ENCODE results near the gene MORC2. TPM values are rescaled to one million over a fixed set of nuclear protein-coding genes. Genes with fewer than 3 reads are reported as not detected.

The MORC2 gene
- total RNA-seq, 4 donors from 2014 or later, result 19.4 to 21.6 (median 20.9) TPM

GRCh38 chr22:30892731-30893221 is 75.8 kb downstream of the MORC2 start:
- TF ChIP-seq, protein P1, sequence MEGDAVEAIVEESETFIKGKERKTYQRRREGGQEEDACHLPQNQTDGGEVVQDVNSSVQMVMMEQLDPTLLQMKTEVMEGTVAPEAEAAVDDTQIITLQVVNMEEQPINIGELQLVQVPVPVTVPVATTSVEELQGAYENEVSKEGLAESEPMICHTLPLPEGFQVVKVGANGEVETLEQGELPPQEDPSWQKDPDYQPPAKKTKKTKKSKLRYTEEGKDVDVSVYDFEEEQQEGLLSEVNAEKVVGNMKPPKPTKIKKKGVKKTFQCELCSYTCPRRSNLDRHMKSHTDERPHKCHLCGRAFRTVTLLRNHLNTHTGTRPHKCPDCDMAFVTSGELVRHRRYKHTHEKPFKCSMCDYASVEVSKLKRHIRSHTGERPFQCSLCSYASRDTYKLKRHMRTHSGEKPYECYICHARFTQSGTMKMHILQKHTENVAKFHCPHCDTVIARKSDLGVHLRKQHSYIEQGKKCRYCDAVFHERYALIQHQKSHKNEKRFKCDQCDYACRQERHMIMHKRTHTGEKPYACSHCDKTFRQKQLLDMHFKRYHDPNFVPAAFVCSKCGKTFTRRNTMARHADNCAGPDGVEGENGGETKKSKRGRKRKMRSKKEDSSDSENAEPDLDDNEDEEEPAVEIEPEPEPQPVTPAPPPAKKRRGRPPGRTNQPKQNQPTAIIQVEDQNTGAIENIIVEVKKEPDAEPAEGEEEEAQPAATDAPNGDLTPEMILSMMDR (IDR thresholded peaks at IDR 0.05; ENCODE audit: low read depth), result no peak

GRCh38 chr22:30892286-30892685 is 76.3 kb downstream of the MORC2 start:
- TF ChIP-seq, protein P1 (IDR thresholded peaks at IDR 0.05; ENCODE audit: low read depth), result no peak

DNA sequence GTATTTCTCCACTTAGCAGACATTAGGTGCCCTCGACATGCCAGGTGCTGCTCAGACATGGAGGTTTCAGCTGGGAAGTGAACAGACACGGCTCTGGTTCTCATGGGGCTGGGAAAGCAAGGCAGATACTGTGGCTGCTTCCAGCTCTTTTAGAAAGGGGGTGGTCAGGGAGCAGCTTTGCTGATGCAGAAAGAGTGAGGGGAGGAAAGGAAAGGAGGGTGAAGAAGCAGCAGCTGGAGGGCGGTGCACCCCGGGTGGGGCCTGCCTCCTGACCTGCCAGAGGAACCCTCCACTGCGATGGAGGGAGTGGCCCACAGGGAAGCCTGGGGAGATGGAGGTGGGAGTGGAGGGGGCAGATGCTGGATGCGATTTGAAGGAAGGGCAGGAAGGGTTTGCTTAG is 76.8 kb downstream of the MORC2 start:
- TF ChIP-seq, protein P1 (IDR thresholded peaks at IDR 0.05; ENCODE audit: low read depth), result no peak

- TF ChIP-seq, protein P1 (IDR thresholded peaks at IDR 0.05; ENCODE audit: low read depth), result no peak
Measured at GRCh38 chr22:30891443-30891755, 77.2 kb downstream of the MORC2 start.

GRCh38 chr22:30890686-30891442 is 77.7 kb downstream of the MORC2 start:
- TF ChIP-seq, protein P1 (IDR thresholded peaks at IDR 0.05; ENCODE audit: low read depth), result no peak

DNA sequence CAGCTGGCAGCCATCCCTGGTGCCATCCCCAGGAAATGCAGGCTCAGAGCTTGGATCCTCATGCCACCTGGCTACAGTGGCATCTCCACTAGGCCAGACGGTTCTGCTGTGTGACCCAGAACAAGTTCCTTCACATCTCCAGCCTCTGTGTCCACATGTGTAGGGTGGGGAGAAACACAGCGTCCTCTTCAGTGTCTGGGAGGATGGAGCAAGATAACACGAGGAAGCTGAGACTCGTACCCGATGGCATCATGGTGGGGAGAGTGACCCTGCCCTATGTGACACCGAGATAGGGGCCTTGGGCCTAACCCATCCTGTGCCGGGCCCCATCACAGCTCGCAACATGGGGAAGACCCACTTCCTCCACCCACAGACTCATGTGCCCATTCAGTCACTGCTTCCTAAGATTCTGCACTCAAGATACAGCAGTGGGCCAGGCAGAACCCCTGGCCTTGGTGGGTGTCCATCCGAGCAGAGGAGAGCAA is 78.5 kb downstream of the MORC2 start:
- TF ChIP-seq, protein P1 (IDR thresholded peaks at IDR 0.05; ENCODE audit: low read depth), result no peak

DNA sequence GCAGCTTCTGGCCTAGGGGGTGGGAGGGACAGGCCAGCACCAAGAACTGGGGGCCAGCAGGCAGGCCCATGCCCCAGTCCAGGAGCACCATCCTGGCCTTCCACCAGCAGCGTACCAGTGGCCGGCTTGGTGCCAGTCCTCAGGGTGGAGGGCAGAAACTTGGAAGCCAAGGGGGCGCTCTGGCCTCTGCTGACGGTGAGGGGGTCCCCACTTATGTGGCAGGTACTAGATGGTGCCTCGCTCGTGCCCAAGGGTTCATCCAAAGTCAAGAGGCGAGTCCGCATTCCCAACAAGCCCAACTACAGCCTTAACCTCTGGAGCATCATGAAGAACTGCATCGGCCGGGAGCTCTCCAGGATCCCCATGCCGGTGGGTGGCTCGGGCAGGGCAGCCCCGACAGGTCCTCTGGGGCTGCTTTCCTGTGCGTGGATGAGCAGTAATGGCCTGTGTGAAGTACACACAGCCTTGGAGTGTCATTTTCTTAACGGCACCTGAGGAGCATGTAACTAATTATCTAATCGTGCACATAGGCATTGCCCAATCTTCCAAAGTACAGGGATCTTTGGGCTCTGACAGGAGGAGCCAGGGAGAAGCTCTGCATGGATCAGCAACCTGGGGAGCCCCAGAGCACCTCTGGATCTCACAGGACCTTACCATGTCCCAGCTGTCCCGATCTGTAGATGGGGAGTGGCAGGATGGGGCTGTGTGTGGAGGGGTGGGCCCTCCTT is 79.1 kb downstream of the MORC2 start:
- TF ChIP-seq, protein P1 (IDR thresholded peaks at IDR 0.05; ENCODE audit: low read depth), result no peak
